WI38 (cell line): ENCODE measurements around the gene VPS25.

Experiments used
- H3K4me3 ChIP-seq: 2 replicates; pipeline ENCODE4 v1.5.1; 2011; ENCODE audit warnings: low read depth, mild to moderate bottlenecking, control low read depth, low read length
- CTCF ChIP-seq: IDR thresholded peaks from 2 replicates; pipeline ENCODE4 v1.5.1; 2012; ENCODE audit warnings: low read depth, mild to moderate bottlenecking, control low read depth, low read length

The VPS25 gene

GRCh38 chr17:42774066-42774745 lies 957 bp downstream of the VPS25 start:
- H3K4me3 ChIP-seq = peak overlapping the region; percentile 79
- TF ChIP-seq CTCF = no peak

GRCh38 chr17:42775534-42776098 lies 2.4 kb downstream of the VPS25 start:
- TF ChIP-seq CTCF = no peak
- no peak overlapping the region for H3K4me3 ChIP-seq

GRCh38 chr17:42778570-42778969 lies 5.3 kb downstream of the VPS25 start:
- TF ChIP-seq CTCF = no peak
- no peak overlapping the region for H3K4me3 ChIP-seq

GRCh38 chr17:42779304-42779935 lies 6.2 kb downstream of the VPS25 start:
- no peak for TF ChIP-seq CTCF
- H3K4me3 ChIP-seq = no peak overlapping the region

- TF ChIP-seq CTCF = no peak
- H3K4me3 ChIP-seq = peak within 1 kb of the TSS; percentile 68
Measured at GRCh38 chr17:42779936-42780850, 6.9 kb downstream of the VPS25 start, which contains the start of gene WNK4. Gene WNK4, plus strand, starts transcription at chr17:42780610. Its CDS starts 89 bp downstream, at chr17:42780699.

GRCh38 chr17:42780851-42781638 lies 7.8 kb downstream of the VPS25 start:
- peak overlapping the region; percentile 68 for H3K4me3 ChIP-seq
- TF ChIP-seq CTCF = no peak
